Peyer's patch (tissue), 4 donors: ENCODE data around the gene UCMA.

Source experiments
- CTCF ChIP-seq, 6 experiments: fragments of 450-650 bp in 4 of 6; fragments of 200-600 bp in 2 of 6; sonication (generic) in 1 of 6; IDR thresholded peaks; one replicate each; pipeline ENCODE4 v1.5.1; 2017 to 2019; ENCODE audit warnings: antibody characterized with exemption in 6 of 6, mild to moderate bottlenecking in 3 of 6, moderate library complexity in 1 of 6
- POLR2A ChIP-seq, 2 donors: fragments of 450-650 bp; IDR thresholded peaks; one replicate each; pipeline ENCODE4 v1.5.1; 2017; ENCODE audit warnings: antibody characterized with exemption in 2 of 2, mild to moderate bottlenecking in 2 of 2, moderate library complexity in 2 of 2

GRCh38 chr10:13276749-13277365 is 42.7 kb upstream of the UCMA start:
- TF ChIP-seq CTCF (IDR thresholded peaks at IDR 0.05) (peak in 1 of 6 experiments; percentile 3), POLR2A (IDR thresholded peaks at IDR 0.05) (no peak)
